IPS-18a (cell line): ENCODE measurements around the gene C1GALT1C1L.

Experiments used
- H3K27ac ChIP-seq: one replicate; pipeline ENCODE4 v1.5.1; 2013; ENCODE audit warnings: low read length
- H3K27me3 ChIP-seq: one replicate; pipeline ENCODE4 v1.6.1; 2013; ENCODE audit warnings: mild to moderate bottlenecking, low read length; ENCODE audit not compliant: control insufficient read depth, insufficient read depth
- H3K36me3 ChIP-seq: one replicate; pipeline ENCODE4 v1.6.1; 2013; ENCODE audit warnings: low read depth, low read length; ENCODE audit not compliant: control insufficient read depth
- H3K4me1 ChIP-seq: one replicate; pipeline ENCODE4 v1.6.1; 2013; ENCODE audit warnings: low read depth, low read length; ENCODE audit not compliant: control insufficient read depth
- H3K4me3 ChIP-seq: one replicate; pipeline ENCODE4 v1.5.1; 2013; ENCODE audit warnings: low read length
- H3K9ac ChIP-seq: one replicate; pipeline ENCODE4 v1.6.1; 2013; ENCODE audit warnings: mild to moderate bottlenecking, low read length, moderate library complexity
- H3K9me3 ChIP-seq: one replicate; pipeline ENCODE4 v1.6.1; 2013; ENCODE audit warnings: low read depth, low read length; ENCODE audit not compliant: control insufficient read depth

C1GALT1C1L gene

GRCh38 chr2:43676322-43677050 lies at the start of gene C1GALT1C1L:
TSS of gene C1GALT1C1L (minus strand) at chr2:43676429. CDS start at chr2:43676322, 107 bp downstream.
- Histone ChIP-seq H3K9ac (no peak within 1 kb of the TSS), H3K27ac (no peak within 1 kb of the TSS), H3K9me3 (no peaks in the 10 kb centered on the region), H3K4me3 (no peak within 1 kb of the TSS), H3K4me1 (no peaks in the 10 kb centered on the region), H3K27me3 (no peaks in the 10 kb centered on the region), H3K36me3 (no peaks in the 10 kb centered on the region)

- Histone ChIP-seq H3K4me1 (peaks cover 8% of the 10 kb centered on the region), H3K36me3 (no peaks in the 10 kb centered on the region), H3K4me3 (no peak overlapping the region), H3K9me3 (no peaks in the 10 kb centered on the region), H3K9ac (no peak overlapping the region), H3K27me3 (no peaks in the 10 kb centered on the region), H3K27ac (no peak overlapping the region)
Observed at GRCh38 chr2:43725711-43726246, 49.5 kb upstream of the C1GALT1C1L start.

DNA sequence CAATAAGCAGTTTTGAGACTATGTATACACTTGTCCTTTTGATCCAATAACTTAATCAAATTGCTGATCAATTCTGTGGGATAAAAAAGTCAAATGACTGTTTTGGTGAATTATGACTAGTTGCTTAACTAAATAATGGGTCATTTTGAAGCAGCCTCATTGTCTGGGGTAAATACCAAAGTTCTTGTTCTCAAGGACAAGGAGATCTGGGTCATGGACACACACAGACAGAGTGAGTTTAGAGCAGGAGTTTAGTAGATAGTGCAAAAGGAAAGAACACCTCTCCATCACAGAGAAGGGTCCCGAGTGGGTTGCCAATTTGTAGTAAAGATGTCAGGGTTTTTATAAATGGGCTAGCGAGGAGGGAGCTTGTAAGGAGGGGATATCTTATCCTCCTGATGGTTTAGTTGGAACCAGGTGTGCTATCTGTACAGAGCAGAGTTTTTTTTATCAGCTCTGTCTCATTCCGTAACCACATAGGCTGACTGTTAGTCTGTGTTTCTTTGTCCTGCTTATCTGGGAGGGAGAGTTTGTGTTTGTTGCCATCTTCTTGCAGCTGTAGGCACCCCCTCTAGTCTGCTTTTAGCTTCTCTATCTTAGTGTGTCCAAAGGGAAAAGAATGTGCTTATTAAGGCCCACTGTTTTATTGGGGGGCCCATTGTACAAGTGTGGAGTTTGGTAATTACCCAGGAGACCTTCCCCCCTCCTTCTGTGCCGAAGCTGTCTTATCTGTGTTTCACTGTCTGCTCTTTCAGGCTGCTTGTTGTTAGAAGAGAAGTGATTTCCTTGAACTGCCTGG lies 48.7 kb upstream of the C1GALT1C1L start:
- H3K4me3 ChIP-seq: no peak overlapping the region
- no peak overlapping the region for H3K9ac ChIP-seq
- no peak overlapping the region for H3K27ac ChIP-seq
- no peaks in the 10 kb centered on the region for H3K9me3 ChIP-seq
- no peaks in the 10 kb centered on the region for H3K36me3 ChIP-seq
- H3K27me3 ChIP-seq: no peaks in the 10 kb centered on the region
- peaks cover 8% of the 10 kb centered on the region for H3K4me1 ChIP-seq

GRCh38 chr2:43718530-43719124 lies 42.4 kb upstream of the C1GALT1C1L start:
- Histone ChIP-seq H3K4me3 (no peak overlapping the region), H3K4me1 (peaks cover 19% of the 10 kb centered on the region), H3K9me3 (no peaks in the 10 kb centered on the region), H3K9ac (no peak overlapping the region), H3K27me3 (no peaks in the 10 kb centered on the region), H3K27ac (no peak overlapping the region), H3K36me3 (no peaks in the 10 kb centered on the region)

GRCh38 chr2:43717322-43717721 lies 41.1 kb upstream of the C1GALT1C1L start:
- no peaks in the 10 kb centered on the region for H3K9me3 ChIP-seq
- no peaks in the 10 kb centered on the region for H3K36me3 ChIP-seq
- no peak overlapping the region for H3K4me3 ChIP-seq
- no peak overlapping the region for H3K27ac ChIP-seq
- no peaks in the 10 kb centered on the region for H3K27me3 ChIP-seq
- no peak overlapping the region for H3K9ac ChIP-seq
- peaks cover 19% of the 10 kb centered on the region for H3K4me1 ChIP-seq

- H3K9me3 ChIP-seq: no peaks in the 10 kb centered on the region
Observed at GRCh38 chr2:43715300-43716098, 39.3 kb upstream of the C1GALT1C1L start.

DNA sequence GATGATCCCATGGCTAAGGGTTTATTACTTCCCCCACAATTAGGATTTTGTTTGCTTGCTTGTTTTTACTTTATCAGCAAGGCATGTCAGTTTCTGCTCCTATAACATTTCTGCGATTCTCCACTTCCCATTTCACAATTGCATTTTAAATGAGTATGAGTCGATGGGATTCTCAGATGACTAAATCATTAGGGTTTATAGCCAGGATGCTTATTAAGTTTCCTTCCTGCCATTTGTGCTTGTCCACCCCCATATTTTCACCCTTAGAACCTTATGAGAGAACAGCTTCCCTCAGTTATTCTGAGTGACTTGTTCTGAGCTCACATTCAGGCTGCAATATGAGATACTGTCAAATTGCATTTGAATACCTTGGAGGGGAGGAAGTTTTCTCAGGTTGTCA lies 37.9 kb upstream of the C1GALT1C1L start:
- Histone ChIP-seq H3K27me3 (no peaks in the 10 kb centered on the region), H3K4me3 (no peak overlapping the region), H3K4me1 (peaks cover 19% of the 10 kb centered on the region), H3K36me3 (no peaks in the 10 kb centered on the region), H3K27ac (no peak overlapping the region), H3K9ac (no peak overlapping the region), H3K9me3 (no peaks in the 10 kb centered on the region)

More at GRCh38 chr2:43715300-43716098, 39.3 kb upstream of the C1GALT1C1L start:
- Histone ChIP-seq H3K36me3 (no peaks in the 10 kb centered on the region), H3K27me3 (no peaks in the 10 kb centered on the region), H3K4me3 (no peak overlapping the region), H3K27ac (no peak overlapping the region), H3K9ac (no peak overlapping the region), H3K4me1 (peaks cover 19% of the 10 kb centered on the region)

- Histone ChIP-seq H3K9me3 (no peaks in the 10 kb centered on the region), H3K27ac (no peak overlapping the region)
Observed at GRCh38 chr2:43710866-43711265, 34.6 kb upstream of the C1GALT1C1L start.

GRCh38 chr2:43708891-43709290 lies 32.7 kb upstream of the C1GALT1C1L start:
- Histone ChIP-seq H3K4me1 (peaks cover 2% of the 10 kb centered on the region), H3K4me3 (no peak overlapping the region), H3K9ac (no peak overlapping the region), H3K27me3 (no peaks in the 10 kb centered on the region), H3K36me3 (no peaks in the 10 kb centered on the region), H3K27ac (no peak overlapping the region), H3K9me3 (no peaks in the 10 kb centered on the region)

More at GRCh38 chr2:43710866-43711265, 34.6 kb upstream of the C1GALT1C1L start:
- no peaks in the 10 kb centered on the region for H3K36me3 ChIP-seq
- H3K4me3 ChIP-seq: no peak overlapping the region
- no peaks in the 10 kb centered on the region for H3K27me3 ChIP-seq
- H3K9ac ChIP-seq: no peak overlapping the region
- peaks cover 19% of the 10 kb centered on the region for H3K4me1 ChIP-seq

DNA sequence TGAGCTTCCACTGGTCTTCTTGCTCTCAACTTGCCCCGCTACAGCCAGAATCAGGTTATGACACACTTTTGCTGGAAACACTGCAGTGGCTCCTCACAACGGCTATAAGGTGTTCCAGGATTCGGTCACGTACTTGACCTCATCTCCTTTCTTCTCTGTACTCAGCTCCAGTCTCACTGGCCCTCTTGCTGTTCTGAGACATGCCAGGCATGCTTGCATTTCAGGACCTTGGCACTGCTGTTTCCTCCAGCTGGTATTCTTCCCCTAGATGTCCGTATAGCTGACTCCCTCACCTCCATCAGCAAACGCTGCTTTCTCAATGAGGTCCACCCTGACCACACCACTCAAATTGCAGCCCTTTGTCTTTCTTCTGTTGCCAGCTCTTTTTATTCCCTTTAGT lies 31.9 kb upstream of the C1GALT1C1L start:
- no peaks in the 10 kb centered on the region for H3K9me3 ChIP-seq

More for the DNA sequence above, 31.9 kb upstream of the C1GALT1C1L start:
- H3K4me1 ChIP-seq: no peaks in the 10 kb centered on the region
- H3K27ac ChIP-seq: no peak overlapping the region
- no peaks in the 10 kb centered on the region for H3K27me3 ChIP-seq
- no peaks in the 10 kb centered on the region for H3K36me3 ChIP-seq
- H3K4me3 ChIP-seq: no peak overlapping the region
- H3K9ac ChIP-seq: no peak overlapping the region
